Loucy (cell line): Measurements from ENCODE around the gene TMEM270.

Experiments
- H2AFZ ChIP-seq: fragments of 200-600 bp; sonication (generic); 2 replicates; pipeline ENCODE4 v1.6.0; 2016; ENCODE audit warnings: antibody characterized with exemption, mild to moderate bottlenecking, low read length, moderate library complexity
- H3F3A ChIP-seq: fragments of 200-600 bp; 2 replicates; pipeline ENCODE4 v1.6.0; 2016; ENCODE audit warnings: antibody characterized with exemption, low read depth, mild to moderate bottlenecking
- H3K27me3 ChIP-seq: fragments of 200-600 bp; sonication (generic); 2 replicates; pipeline ENCODE4 v1.6.1; 2014; ENCODE audit warnings: low read length, mild to moderate bottlenecking; ENCODE audit not compliant: insufficient read depth, poor library complexity, severe bottlenecking
- H3K36me3 ChIP-seq: fragments of 200-600 bp; sonication (generic); 2 replicates; pipeline ENCODE4 v1.6.1; 2016; ENCODE audit warnings: low read length; ENCODE audit not compliant: insufficient read depth
- H3K4me1 ChIP-seq: fragments of 200-600 bp; sonication (generic); 2 replicates; pipeline ENCODE4 v1.5.1; 2014; ENCODE audit warnings: low read length, mild to moderate bottlenecking; ENCODE audit not compliant: insufficient read depth, poor library complexity, severe bottlenecking
- H3K4me2 ChIP-seq: fragments of 200-600 bp; sonication (generic); 2 replicates; pipeline ENCODE4 v1.6.0; 2014; ENCODE audit warnings: antibody characterized with exemption, low read length, low read depth, mild to moderate bottlenecking; ENCODE audit not compliant: poor library complexity, severe bottlenecking
- H3K4me3 ChIP-seq: fragments of 200-600 bp; sonication (generic); 2 replicates; pipeline ENCODE4 v1.5.1; 2014; ENCODE audit warnings: low read length, mild to moderate bottlenecking, mixed read lengths; ENCODE audit not compliant: poor library complexity, severe bottlenecking
- H3K79me2 ChIP-seq: fragments of 200-600 bp; sonication (generic); 2 replicates; pipeline ENCODE4 v1.6.1; 2014; ENCODE audit warnings: low read length; ENCODE audit not compliant: insufficient read depth
- H3K9ac ChIP-seq: fragments of 200-600 bp; sonication (generic); 2 replicates; pipeline ENCODE4 v1.6.0; 2014; ENCODE audit warnings: mild to moderate bottlenecking, low read depth, low read length, moderate library complexity; ENCODE audit not compliant: poor library complexity, severe bottlenecking
- H3K9me2 ChIP-seq: fragments of 200-600 bp; sonication (generic); replicated peaks from 2 replicates; pipeline ENCODE4 v1.6.1; 2016; ENCODE audit warnings: low read depth, low read length, mixed read lengths
- H3K9me3 ChIP-seq: fragments of 200-600 bp; sonication (generic); 2 replicates; pipeline ENCODE4 v1.6.1; 2014; ENCODE audit warnings: mild to moderate bottlenecking, antibody characterized with exemption, low read length, low read depth; ENCODE audit not compliant: insufficient read depth
- H4K20me1 ChIP-seq: fragments of 200-600 bp; sonication (generic); 2 replicates; pipeline ENCODE4 v1.6.0; 2014; ENCODE audit warnings: antibody characterized with exemption, low read length, mild to moderate bottlenecking; ENCODE audit not compliant: insufficient read depth, poor library complexity, severe bottlenecking
- CTCF ChIP-seq: fragments of 200-600 bp; sonication (generic); conservative IDR thresholded peaks from 2 replicates; pipeline ENCODE4 v1.5.1; 2014; ENCODE audit warnings: mild to moderate bottlenecking, antibody characterized with exemption, low read length
- EZH2phosphoT487 ChIP-seq: fragments of 200-600 bp; IDR thresholded peaks from 2 replicates; pipeline ENCODE4 v1.6.1; 2018; ENCODE audit warnings: antibody characterized with exemption, mild to moderate bottlenecking, moderate library complexity, borderline replicate concordance

The TMEM270 gene

GRCh38 chr7:73903321-73904218, 42.6 kb downstream of the TMEM270 start:
- Histone ChIP-seq H4K20me1 (no peaks in the 10 kb centered on the region), H3K4me2 (no peak overlapping the region), H3K27me3 (no peaks in the 10 kb centered on the region), H3F3A (no peaks in the 10 kb centered on the region), H3K9me2 (no peaks in the 10 kb centered on the region), H3K4me3 (no peak overlapping the region), H3K79me2 (no peaks in the 10 kb centered on the region), H3K9me3 (no peaks in the 10 kb centered on the region), H3K9ac (no peak overlapping the region), H3K4me1 (no peaks in the 10 kb centered on the region), H2AFZ (no peak overlapping the region), H3K36me3 (no peaks in the 10 kb centered on the region)
- no peak for TF ChIP-seq CTCF
- TF ChIP-seq EZH2phosphoT487, result no peak

GRCh38 chr7:73904219-73905137, 43.5 kb downstream of the TMEM270 start:
- Histone ChIP-seq H3K9ac (no peak overlapping the region), H4K20me1 (no peaks in the 10 kb centered on the region), H3K79me2 (no peaks in the 10 kb centered on the region), H3K4me1 (no peaks in the 10 kb centered on the region), H3K9me2 (no peaks in the 10 kb centered on the region), H3K9me3 (no peaks in the 10 kb centered on the region), H3K4me2 (no peak overlapping the region), H3K36me3 (no peaks in the 10 kb centered on the region), H3K27me3 (no peaks in the 10 kb centered on the region), H3K4me3 (no peak overlapping the region), H3F3A (no peaks in the 10 kb centered on the region), H2AFZ (no peak overlapping the region)
- TF ChIP-seq EZH2phosphoT487, result no peak
- no peak for TF ChIP-seq CTCF

GRCh38 chr7:73905360-73905759, 44.4 kb downstream of the TMEM270 start:
- H3K4me1 ChIP-seq, result no peaks in the 10 kb centered on the region
- H3K4me3 ChIP-seq, result no peak overlapping the region

More at GRCh38 chr7:73905360-73905759, 44.4 kb downstream of the TMEM270 start:
- no peaks in the 10 kb centered on the region for H4K20me1 ChIP-seq
- TF ChIP-seq EZH2phosphoT487, result no peak
- no peak for TF ChIP-seq CTCF
- H3K9me3 ChIP-seq, result no peaks in the 10 kb centered on the region
- H3K9me2 ChIP-seq, result no peaks in the 10 kb centered on the region
- no peaks in the 10 kb centered on the region for H3K27me3 ChIP-seq
- H2AFZ ChIP-seq, result no peak overlapping the region
- no peaks in the 10 kb centered on the region for H3F3A ChIP-seq
- H3K36me3 ChIP-seq, result no peaks in the 10 kb centered on the region
- no peak overlapping the region for H3K9ac ChIP-seq
- no peak overlapping the region for H3K4me2 ChIP-seq
- no peaks in the 10 kb centered on the region for H3K79me2 ChIP-seq
